ENCODE data around the gene PLOD1. TPM values are rescaled to one million over a fixed set of nuclear protein-coding genes. Genes with fewer than 3 reads are reported as not detected.
"Not testable (repeated sequence)": the region's sequence is repeated elsewhere in the genome, so short reads cannot be mapped to it uniquely, and the experiment has no call there.

Gene PLOD1
- total and polyA plus RNA-seq, 2 donors (not counting 1 experiment from before 2014, with no cell fraction given): 210 to 278 TPM

DNA sequence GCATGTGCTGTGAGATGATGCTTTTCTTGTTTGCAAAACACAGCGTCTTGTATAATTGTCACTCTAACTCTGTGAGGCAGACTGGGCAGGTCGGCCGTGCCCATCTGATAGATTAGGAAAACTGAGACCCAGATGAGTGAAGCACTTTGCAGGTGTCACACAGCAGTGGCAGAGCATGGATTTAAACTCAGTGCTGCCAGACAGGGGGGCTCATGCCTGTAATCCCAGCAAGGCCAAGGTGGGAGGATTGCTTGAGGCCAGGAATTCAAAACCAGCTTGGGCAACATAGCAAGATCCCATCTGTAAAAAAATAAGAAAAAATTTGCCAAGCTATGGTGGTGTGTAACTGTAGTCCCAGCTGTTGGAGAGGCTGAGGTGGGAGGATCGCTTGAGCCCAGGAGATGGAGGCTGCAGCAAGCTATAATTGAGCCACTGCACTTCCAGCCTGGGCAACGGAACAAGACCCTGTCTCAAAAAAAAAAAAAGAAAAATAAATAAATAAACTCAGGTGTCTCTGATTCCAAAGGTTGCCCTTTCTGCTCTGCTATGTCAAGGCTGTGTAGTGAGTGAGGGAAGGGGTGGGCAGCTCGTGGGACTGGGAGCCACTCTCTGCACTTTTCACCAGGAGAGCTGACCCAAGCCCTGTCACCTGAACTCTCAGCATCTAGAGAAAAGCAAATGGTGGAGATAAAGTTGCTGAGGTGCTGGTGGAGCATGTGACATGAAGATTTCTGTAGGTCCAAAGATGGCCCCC lies 42.9 kb upstream of the PLOD1 start:
- H3K4me1 ChIP-seq (ENCODE audit: control insufficient read depth, extremely low read depth, insufficient read depth, low read length): no peaks in the 10 kb centered on the region
- H3K27ac ChIP-seq (ENCODE audit: insufficient read depth, low read length): no peak overlapping the region
- no peaks in the 10 kb centered on the region for H4K20me1 ChIP-seq (ENCODE audit: control insufficient read depth, extremely low read depth, insufficient read depth, low read length)
- H3K27me3 ChIP-seq (ENCODE audit: control insufficient read depth, insufficient read depth, low read length): peaks cover 5% of the 10 kb centered on the region
- H3K9ac ChIP-seq (ENCODE audit: insufficient read depth, low read length): no peak overlapping the region
- TF ChIP-seq EZH2 (IDR thresholded peaks at IDR 0.05; ENCODE audit: low read length, missing control alignments): no peak
- TF ChIP-seq, protein P1, sequence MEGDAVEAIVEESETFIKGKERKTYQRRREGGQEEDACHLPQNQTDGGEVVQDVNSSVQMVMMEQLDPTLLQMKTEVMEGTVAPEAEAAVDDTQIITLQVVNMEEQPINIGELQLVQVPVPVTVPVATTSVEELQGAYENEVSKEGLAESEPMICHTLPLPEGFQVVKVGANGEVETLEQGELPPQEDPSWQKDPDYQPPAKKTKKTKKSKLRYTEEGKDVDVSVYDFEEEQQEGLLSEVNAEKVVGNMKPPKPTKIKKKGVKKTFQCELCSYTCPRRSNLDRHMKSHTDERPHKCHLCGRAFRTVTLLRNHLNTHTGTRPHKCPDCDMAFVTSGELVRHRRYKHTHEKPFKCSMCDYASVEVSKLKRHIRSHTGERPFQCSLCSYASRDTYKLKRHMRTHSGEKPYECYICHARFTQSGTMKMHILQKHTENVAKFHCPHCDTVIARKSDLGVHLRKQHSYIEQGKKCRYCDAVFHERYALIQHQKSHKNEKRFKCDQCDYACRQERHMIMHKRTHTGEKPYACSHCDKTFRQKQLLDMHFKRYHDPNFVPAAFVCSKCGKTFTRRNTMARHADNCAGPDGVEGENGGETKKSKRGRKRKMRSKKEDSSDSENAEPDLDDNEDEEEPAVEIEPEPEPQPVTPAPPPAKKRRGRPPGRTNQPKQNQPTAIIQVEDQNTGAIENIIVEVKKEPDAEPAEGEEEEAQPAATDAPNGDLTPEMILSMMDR (conservative IDR thresholded peaks at IDR 0.05 in 1 of 2, IDR thresholded peaks at IDR 0.05 in 1 of 2; ENCODE audit: low read depth in 1 of 2, low read length in 2 of 2): no peak
- no peak overlapping the region for H3K4me2 ChIP-seq (ENCODE audit: extremely low read depth, insufficient read depth, low read length)
- H2AFZ ChIP-seq (ENCODE audit: low read length): no peak overlapping the region
- H3K36me3 ChIP-seq (ENCODE audit: control insufficient read depth, insufficient read depth, low read length): no peaks in the 10 kb centered on the region
- H3K79me2 ChIP-seq (ENCODE audit: control insufficient read depth, insufficient read depth, low read length): no peaks in the 10 kb centered on the region
- no peak overlapping the region for H3K4me3 ChIP-seq (replicated peaks in 1 of 4; ENCODE audit: control extremely low read depth in 1 of 4, insufficient read depth in 1 of 4, low read depth in 3 of 4, low read length in 4 of 4)
- no peak for DNase-seq (ENCODE audit: low read depth in 2 of 2)
- no peaks in the 10 kb centered on the region for H3K9me3 ChIP-seq (ENCODE audit: control insufficient read depth, insufficient read depth, low read depth, low read length)

DNA sequence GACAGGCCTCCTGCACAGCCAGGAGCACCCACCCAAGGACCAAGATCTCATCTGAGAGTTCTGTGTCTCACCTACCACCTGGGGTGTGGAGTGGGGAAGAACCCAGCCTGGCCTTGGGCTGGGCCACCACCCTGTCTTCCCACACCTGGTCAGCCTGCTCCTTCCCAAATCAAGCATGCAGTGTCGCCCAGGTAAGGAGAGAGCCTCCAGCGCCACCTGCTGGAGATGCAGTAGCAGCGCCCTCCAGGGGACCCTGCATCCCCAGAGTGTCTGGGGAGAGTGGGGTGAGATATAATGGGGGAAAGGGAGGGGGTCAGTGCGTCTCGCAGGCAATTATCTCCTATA lies 40.6 kb upstream of the PLOD1 start:
- H3K9ac ChIP-seq (ENCODE audit: insufficient read depth, low read length): no peak overlapping the region
- H3K4me1 ChIP-seq (ENCODE audit: control insufficient read depth, extremely low read depth, insufficient read depth, low read length): no peaks in the 10 kb centered on the region

DNA sequence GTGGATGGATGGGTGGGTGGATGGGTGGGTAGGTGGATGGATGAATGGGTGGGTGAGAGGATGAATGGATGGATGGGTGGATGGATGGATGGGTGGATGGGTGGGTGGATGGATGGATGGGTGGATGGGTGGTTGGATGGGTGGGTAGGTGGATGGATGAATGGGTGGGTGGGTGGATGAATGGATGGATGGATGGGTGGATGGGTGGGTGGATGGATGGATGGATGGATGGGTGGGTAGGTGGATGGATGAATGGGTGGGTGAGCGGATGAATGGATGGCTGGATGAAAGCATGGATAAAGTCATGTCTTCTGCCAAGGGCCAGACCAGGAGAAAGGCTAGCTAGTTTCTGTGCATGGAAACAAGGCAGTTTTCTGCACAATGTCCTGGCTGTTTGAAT lies 40.0 kb upstream of the PLOD1 start:
- DNase-seq (ENCODE audit: low read depth in 2 of 2); H3K9ac ChIP-seq (ENCODE audit: insufficient read depth, low read length); H3K4me2 ChIP-seq (ENCODE audit: extremely low read depth, insufficient read depth, low read length): not testable (repeated sequence)

More for the DNA sequence above, 40.6 kb upstream of the PLOD1 start:
- DNase-seq (ENCODE audit: low read depth in 2 of 2): peak; percentile 8 to 29
- H3K27ac ChIP-seq (ENCODE audit: insufficient read depth, low read length): no peak overlapping the region
- no peak overlapping the region for H3K4me2 ChIP-seq (ENCODE audit: extremely low read depth, insufficient read depth, low read length)
- no peaks in the 10 kb centered on the region for H3K79me2 ChIP-seq (ENCODE audit: control insufficient read depth, insufficient read depth, low read length)
- no peak overlapping the region for H2AFZ ChIP-seq (ENCODE audit: low read length)
- no peak overlapping the region for H3K4me3 ChIP-seq (replicated peaks in 1 of 4; ENCODE audit: control extremely low read depth in 1 of 4, insufficient read depth in 1 of 4, low read depth in 3 of 4, low read length in 4 of 4)
- peaks cover 13% of the 10 kb centered on the region for H3K27me3 ChIP-seq (ENCODE audit: control insufficient read depth, insufficient read depth, low read length)
- no peaks in the 10 kb centered on the region for H4K20me1 ChIP-seq (ENCODE audit: control insufficient read depth, extremely low read depth, insufficient read depth, low read length)
- H3K9me3 ChIP-seq (ENCODE audit: control insufficient read depth, insufficient read depth, low read depth, low read length): no peaks in the 10 kb centered on the region
- no peaks in the 10 kb centered on the region for H3K36me3 ChIP-seq (ENCODE audit: control insufficient read depth, insufficient read depth, low read length)
- TF ChIP-seq, protein P1 (conservative IDR thresholded peaks at IDR 0.05 in 1 of 2, IDR thresholded peaks at IDR 0.05 in 1 of 2; ENCODE audit: low read depth in 1 of 2, low read length in 2 of 2): peak; percentile 89 to 97
- no peak for TF ChIP-seq EZH2 (IDR thresholded peaks at IDR 0.05; ENCODE audit: low read length, missing control alignments)

More for the DNA sequence above, 40.0 kb upstream of the PLOD1 start:
- H3K27me3 ChIP-seq (ENCODE audit: control insufficient read depth, insufficient read depth, low read length): peaks cover 16% of the 10 kb centered on the region
- not testable (repeated sequence) for H3K9me3 ChIP-seq (ENCODE audit: control insufficient read depth, insufficient read depth, low read depth, low read length); H3K4me1 ChIP-seq (ENCODE audit: control insufficient read depth, extremely low read depth, insufficient read depth, low read length); H3K4me3 ChIP-seq (replicated peaks in 1 of 4; ENCODE audit: control extremely low read depth in 1 of 4, insufficient read depth in 1 of 4, low read depth in 3 of 4, low read length in 4 of 4); H3K27ac ChIP-seq (ENCODE audit: insufficient read depth, low read length); H4K20me1 ChIP-seq (ENCODE audit: control insufficient read depth, extremely low read depth, insufficient read depth, low read length); H2AFZ ChIP-seq (ENCODE audit: low read length); H3K79me2 ChIP-seq (ENCODE audit: control insufficient read depth, insufficient read depth, low read length); H3K36me3 ChIP-seq (ENCODE audit: control insufficient read depth, insufficient read depth, low read length)
